K562 (cell line): ENCODE results near the gene MACROD2. TPM values are rescaled to one million over a fixed set of nuclear protein-coding genes. Genes with fewer than 3 reads are reported as not detected.

ENCODE experiments used
- ATAC-seq: fragments of 200-7000 bp; cut with Tn5 transposase; 3 replicates; pipeline ENCODE4 v1.9.1; 2020; ENCODE audit warnings: moderate library complexity
- BruUV-seq: library from RNA; stranded (reverse); fragments of 400-500 nt; replicated peaks from 2 replicates; lab custom pipeline; 2021; lab: Mats Ljungman, UMichigan
- CTCF ChIA-PET: fragments of 300-600 bp; formaldehyde crosslinking; extraction: SDS; loops from one replicate; lab custom pipeline; 2021; ENCODE audit warnings: low intra/inter-chr PET ratio; lab: Yijun Ruan, JAX
- POLR2A ChIA-PET: fragments of 300-600, 350-650 bp; sonication (Branson Sonifier 250); formaldehyde crosslinking; extraction: SDS; loops from one replicate; lab custom pipeline; 2021; ENCODE audit warnings: antibody characterized with exemption, inconsistent platforms; lab: Yijun Ruan, JAX
- DNase-seq, 4 experiments: peaks; one replicate each; pipeline versions ENCODE4 v3.0.0 to v3.0.0-alpha.2; 2011 to 2018; ENCODE audit warnings: low spot score in 3 of 4, mixed read lengths in 3 of 4; ENCODE audit errors: extremely low read depth in 1 of 4
- FAIRE-seq: peaks from 2 replicates; lab custom pipeline; 2011; peaks lifted over from hg19 to GRCh38; lab: Jason Lieb, UNC
- H2AFZ ChIP-seq: 2 replicates; pipeline ENCODE4 v1.6.0; 2011; ENCODE audit warnings: low read depth, low read length, control low read depth, inconsistent platforms
- H3K27ac ChIP-seq: fragments of 200-600 bp; 3 replicates; pipeline ENCODE4 v1.8.0; 2011; ENCODE audit warnings: low read depth, mild to moderate bottlenecking, control low read depth, inconsistent platforms, low read length, moderate library complexity, mixed read lengths; ENCODE audit errors: extremely low read depth
- H3K27me3 ChIP-seq, 2 experiments: fragments of 300-600 bp in 1 of 2; 2 replicates in 1 of 2; 3 replicates in 1 of 2; pipeline versions ENCODE4 v1.6.0 to v1.8.0; 2011; ENCODE audit warnings: inconsistent platforms in 2 of 2, low read length in 2 of 2, mild to moderate bottlenecking in 1 of 2, mixed read lengths in 1 of 2, moderate library complexity in 1 of 2; ENCODE audit not compliant: control insufficient read depth in 2 of 2, insufficient read depth in 2 of 2
- H3K36me3 ChIP-seq: fragments of 300-600 bp; 3 replicates; pipeline ENCODE4 v1.8.0; 2011; ENCODE audit warnings: mild to moderate bottlenecking, low read length, inconsistent platforms; ENCODE audit not compliant: control insufficient read depth, insufficient read depth
- H3K4me1 ChIP-seq, 2 experiments: fragments of 200-600 bp in 1 of 2; replicated peaks in 1 of 2; 2 replicates in 1 of 2; 3 replicates in 1 of 2; pipeline versions ENCODE4 v1.5.1 to v1.8.0; 2011; ENCODE audit warnings: inconsistent platforms in 2 of 2, low read length in 2 of 2, mild to moderate bottlenecking in 1 of 2, mixed read lengths in 1 of 2, moderate library complexity in 1 of 2; ENCODE audit not compliant: control insufficient read depth in 2 of 2, insufficient read depth in 2 of 2
- H3K4me2 ChIP-seq: 2 replicates; pipeline ENCODE4 v1.6.1; 2011; ENCODE audit warnings: low read length, control low read depth, inconsistent platforms, mixed read lengths; ENCODE audit not compliant: insufficient read depth
- H3K4me3 ChIP-seq: fragments of 200-600 bp; sonication (generic), shearing (Covaris generic); 2 replicates; pipeline ENCODE4 v1.5.1; 2016; ENCODE audit warnings: control low read depth, inconsistent platforms
- H3K79me2 ChIP-seq: fragments of 200-600 bp; 3 replicates; pipeline ENCODE4 v1.8.0; 2011; ENCODE audit warnings: low read length, inconsistent platforms; ENCODE audit not compliant: control insufficient read depth, insufficient read depth
- H3K9ac ChIP-seq, 2 experiments: 2 replicates each; pipeline versions ENCODE4 v1.6.0 to v1.6.1; 2011; ENCODE audit warnings: low read depth in 2 of 2, low read length in 2 of 2, control low read depth in 1 of 2, inconsistent platforms in 1 of 2, mild to moderate bottlenecking in 1 of 2, mixed read lengths in 1 of 2; ENCODE audit not compliant: insufficient read depth in 1 of 2
- H3K9me1 ChIP-seq: one replicate; pipeline ENCODE4 v1.6.0; 2011; ENCODE audit warnings: inconsistent platforms, mild to moderate bottlenecking, low read length, moderate library complexity; ENCODE audit not compliant: control insufficient read depth, insufficient read depth
- H3K9me3 ChIP-seq: replicated peaks from 2 replicates; pipeline ENCODE4 v1.5.1; 2011; ENCODE audit warnings: low read depth, low read length, inconsistent platforms; ENCODE audit not compliant: control insufficient read depth, insufficient read depth
- H4K20me1 ChIP-seq: replicated peaks from 2 replicates; pipeline ENCODE4 v1.6.1; 2011; ENCODE audit warnings: low read length, inconsistent platforms, mixed read lengths; ENCODE audit not compliant: control insufficient read depth, insufficient read depth
- GTF2E2 ChIP-seq: fragments of 200-800 bp; sonication (Bioruptor generic); IDR thresholded peaks from 2 replicates; pipeline ENCODE4 v1.6.1; 2016; ENCODE audit warnings: missing genetic modification characterization, missing compliant biosample characterization
- KLF10 ChIP-seq: fragments of 250-450 bp; sonication (Bioruptor Pico); IDR thresholded peaks from 2 replicates; pipeline ENCODE4 v1.6.1; 2021; ENCODE audit warnings: matching md5 sums
- MCM5 ChIP-seq: fragments of 450-650 bp; IDR thresholded peaks from 2 replicates; pipeline ENCODE4 v1.6.1; 2016; ENCODE audit warnings: low read depth
- PYGO2 ChIP-seq: fragments of 450-650 bp; IDR thresholded peaks from 2 replicates; pipeline ENCODE4 v1.6.1; 2016; ENCODE audit warnings: mild to moderate bottlenecking, missing genetic modification characterization, moderate library complexity, missing compliant biosample characterization
- RAD51 ChIP-seq: fragments of 450-650 bp; IDR thresholded peaks from 2 replicates; pipeline ENCODE4 v1.7.1; 2016; ENCODE audit warnings: low read depth, mild to moderate bottlenecking, borderline replicate concordance
- RBM22 ChIP-seq: fragments of 200-400 bp; formaldehyde crosslinking; IDR thresholded peaks from 2 replicates; pipeline ENCODE4 v1.6.1; 2018; ENCODE audit warnings: low read length, low read depth; ENCODE audit not compliant: poor library complexity, severe bottlenecking
- U2AF2 ChIP-seq: fragments of 200-400 bp; formaldehyde crosslinking; optimal IDR thresholded peaks from 2 replicates; pipeline ENCODE3; 2017; ENCODE audit warnings: low read depth, mild to moderate bottlenecking, low read length
- ZC3H4 ChIP-seq: sonication (generic); formaldehyde crosslinking; IDR thresholded peaks from 2 replicates; pipeline ENCODE4 v1.9.0; 2021; ENCODE audit warnings: missing genetic modification reagents, borderline replicate concordance
- WGBS: fragments of 100-300 bp; shearing (Covaris generic); methylation state at CpG from one replicate; pipeline ENCODE4 v1.1.6; 2016; ENCODE audit warnings: low coverage, mixed read lengths; ENCODE audit not compliant: insufficient coverage; ENCODE audit errors: missing lambda C conversion rate; 5-methylcytosine and 5-hydroxymethylcytosine counted together
- in situ Hi-C: fragments of 300-500 bp; cut with MboI; formaldehyde crosslinking; loops from 4 replicates; pipeline ENCODE4 v1.15.0; 2018; ENCODE audit warnings: inconsistent platforms, mixed read lengths
- intact Hi-C: fragments of 100-400 bp; cut with micrococcal nuclease; formaldehyde crosslinking; loops from 2 replicates; pipeline ENCODE4 v1.14.2; 2022
- polyA plus RNA-seq, 8 experiments: library from polyadenylated mRNA; depleted of rRNA in 4 of 8; stranded (reverse) in 5 of 8; unstranded in 3 of 8; fragments of >200 nt; fragmentation: Nextera tagmentation in 2 of 8; fragmentation: Illumina TruSeq in 1 of 8; extraction: Ambion mirVana in 2 of 8; extraction: Trizol in 1 of 8; gene quantifications; 2 replicates each; pipeline versions ENCODE4 v1.2.1 to v1.2.3, GENCODE V29; 2011 to 2014; ENCODE audit warnings: inconsistent platforms in 1 of 8, missing spikeins in 1 of 8
- total RNA-seq, 7 experiments: library from RNA; depleted of rRNA in 6 of 7; stranded (reverse); fragments of >200 nt in 6 of 7; fragmentation: Illumina TruSeq in 2 of 7; extraction: Trizol in 2 of 7; gene quantifications; 2 replicates each; pipeline versions ENCODE4 v1.2.1 to v1.2.3, GENCODE V29; 2011 to 2021; ENCODE audit warnings: low replicate concordance in 1 of 7
- TF ChIP-seq, protein P1 (sequence below): fragments of 250-450 bp; sonication (Bioruptor Pico); IDR thresholded peaks from 2 replicates; pipeline ENCODE4 v1.9.0; 2021; ENCODE audit warnings: mild to moderate bottlenecking
- TF ChIP-seq, protein P2 (sequence below): IDR thresholded peaks from 2 replicates; pipeline ENCODE4 v1.6.1; 2011; ENCODE audit warnings: borderline replicate concordance, low read depth, mild to moderate bottlenecking, moderate library complexity, low read length; ENCODE audit not compliant: insufficient read depth, poor library complexity, severe bottlenecking
- TF ChIP-seq, protein P3 (sequence below): fragments of 250-450 bp; sonication (Bioruptor Pico); IDR thresholded peaks from 2 replicates; pipeline ENCODE4 v1.8.0; 2022; ENCODE audit warnings: inconsistent platforms, mild to moderate bottlenecking, moderate library complexity, borderline replicate concordance
- TF ChIP-seq, protein P4 (sequence below): fragments of 250-450 bp; sonication (Bioruptor Pico); IDR thresholded peaks from 2 replicates; pipeline ENCODE4 v1.5.0; 2020; ENCODE audit warnings: mild to moderate bottlenecking

The MACROD2 gene
- total and polyA plus RNA-seq, 9 of the 15 experiments (the other 6 are each of a cell fraction or from before 2014, with no cell fraction given), result not detected

DNA sequence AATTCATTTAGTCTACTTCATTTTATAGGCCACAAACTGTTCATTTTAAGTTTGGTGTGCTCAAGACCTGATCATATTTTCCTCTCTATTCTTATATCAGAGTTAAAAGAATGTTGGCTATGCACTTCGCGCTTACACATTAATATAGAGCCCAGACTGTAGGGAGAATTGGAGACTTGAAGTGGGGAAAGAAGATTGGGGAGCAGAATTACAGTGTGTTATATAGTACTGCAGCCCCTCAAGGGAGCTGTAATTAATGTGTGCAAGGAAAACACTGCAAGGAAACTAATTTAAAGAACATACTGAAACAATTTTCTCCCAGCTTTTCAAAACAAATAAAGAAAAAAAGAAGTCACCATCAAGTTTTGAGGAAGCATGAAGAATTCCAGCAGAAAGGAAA is 914.8 kb downstream of the MACROD2 start (continued):
- TF ChIP-seq, protein P1, sequence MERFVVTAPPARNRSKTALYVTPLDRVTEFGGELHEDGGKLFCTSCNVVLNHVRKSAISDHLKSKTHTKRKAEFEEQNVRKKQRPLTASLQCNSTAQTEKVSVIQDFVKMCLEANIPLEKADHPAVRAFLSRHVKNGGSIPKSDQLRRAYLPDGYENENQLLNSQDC (CRISPR knock-in tag), result no peak
- TF ChIP-seq MCM5, result no peak

DNA sequence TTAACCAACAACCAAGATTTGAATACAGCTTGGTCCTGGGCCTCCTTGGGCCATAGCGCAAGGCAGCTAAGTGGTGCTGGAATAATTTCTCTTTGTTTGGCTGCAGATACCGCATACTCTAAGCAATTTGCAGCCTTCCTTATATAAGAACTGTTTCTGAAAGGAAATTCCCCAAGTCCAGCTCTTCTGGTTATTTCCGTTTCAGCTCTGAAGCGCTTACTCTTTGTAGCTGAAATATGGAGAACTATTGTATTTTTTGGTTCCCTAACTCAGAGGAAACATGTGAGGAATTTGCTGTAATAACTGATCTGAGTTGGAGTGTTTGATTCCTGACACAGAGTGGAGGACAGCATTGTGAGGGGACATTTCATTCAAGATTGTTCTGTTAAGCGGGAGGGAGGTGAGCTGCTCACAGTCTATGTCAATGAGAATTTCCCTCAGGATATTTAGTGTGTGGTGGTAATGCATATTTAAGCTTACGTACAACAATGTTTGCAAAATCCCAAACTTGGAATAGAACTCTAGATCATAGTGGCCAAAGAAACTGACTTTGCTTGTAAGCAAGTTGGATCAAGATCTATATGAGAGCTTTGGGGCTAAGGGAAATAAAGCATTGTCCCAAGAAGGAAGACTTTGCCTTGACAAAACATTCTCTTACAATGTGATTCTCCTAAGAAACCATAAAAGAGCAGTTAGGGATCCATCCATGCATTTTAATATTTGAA is 918.7 kb downstream of the MACROD2 start:
- no peaks in the 10 kb centered on the region for H3K79me2 ChIP-seq
- ChIA-PET CTCF (no interaction called here), POLR2A (no interaction called here)
- H3K4me3 ChIP-seq, result no peak overlapping the region
- H3K9ac ChIP-seq, result no peak overlapping the region
- no peaks in the 10 kb centered on the region for H3K36me3 ChIP-seq
- no TSS peak for BruUV-seq
- no peak for DNase-seq
- H3K9me3 ChIP-seq, result no peaks in the 10 kb centered on the region
- H2AFZ ChIP-seq, result no peak overlapping the region
- H3K4me2 ChIP-seq, result no peak overlapping the region
- H3K4me1 ChIP-seq, result no peaks in the 10 kb centered on the region
- 3% methylated on average over 6 of the region's 6 CpGs for WGBS
- no peaks in the 10 kb centered on the region for H3K9me1 ChIP-seq
- intact Hi-C loops, result no loop called here
- no peak for TF ChIP-seq U2AF2
- TF ChIP-seq ZC3H4 (CRISPR knock-in tag), result no peak
- no peak for TF ChIP-seq RAD51
- TF ChIP-seq, protein P2, sequence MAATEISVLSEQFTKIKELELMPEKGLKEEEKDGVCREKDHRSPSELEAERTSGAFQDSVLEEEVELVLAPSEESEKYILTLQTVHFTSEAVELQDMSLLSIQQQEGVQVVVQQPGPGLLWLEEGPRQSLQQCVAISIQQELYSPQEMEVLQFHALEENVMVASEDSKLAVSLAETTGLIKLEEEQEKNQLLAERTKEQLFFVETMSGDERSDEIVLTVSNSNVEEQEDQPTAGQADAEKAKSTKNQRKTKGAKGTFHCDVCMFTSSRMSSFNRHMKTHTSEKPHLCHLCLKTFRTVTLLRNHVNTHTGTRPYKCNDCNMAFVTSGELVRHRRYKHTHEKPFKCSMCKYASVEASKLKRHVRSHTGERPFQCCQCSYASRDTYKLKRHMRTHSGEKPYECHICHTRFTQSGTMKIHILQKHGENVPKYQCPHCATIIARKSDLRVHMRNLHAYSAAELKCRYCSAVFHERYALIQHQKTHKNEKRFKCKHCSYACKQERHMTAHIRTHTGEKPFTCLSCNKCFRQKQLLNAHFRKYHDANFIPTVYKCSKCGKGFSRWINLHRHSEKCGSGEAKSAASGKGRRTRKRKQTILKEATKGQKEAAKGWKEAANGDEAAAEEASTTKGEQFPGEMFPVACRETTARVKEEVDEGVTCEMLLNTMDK, result no peak
- TF ChIP-seq, protein P3, sequence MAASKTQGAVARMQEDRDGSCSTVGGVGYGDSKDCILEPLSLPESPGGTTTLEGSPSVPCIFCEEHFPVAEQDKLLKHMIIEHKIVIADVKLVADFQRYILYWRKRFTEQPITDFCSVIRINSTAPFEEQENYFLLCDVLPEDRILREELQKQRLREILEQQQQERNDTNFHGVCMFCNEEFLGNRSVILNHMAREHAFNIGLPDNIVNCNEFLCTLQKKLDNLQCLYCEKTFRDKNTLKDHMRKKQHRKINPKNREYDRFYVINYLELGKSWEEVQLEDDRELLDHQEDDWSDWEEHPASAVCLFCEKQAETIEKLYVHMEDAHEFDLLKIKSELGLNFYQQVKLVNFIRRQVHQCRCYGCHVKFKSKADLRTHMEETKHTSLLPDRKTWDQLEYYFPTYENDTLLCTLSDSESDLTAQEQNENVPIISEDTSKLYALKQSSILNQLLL, result no peak
- TF ChIP-seq PYGO2 (tag), result no peak
- TF ChIP-seq, protein P4, sequence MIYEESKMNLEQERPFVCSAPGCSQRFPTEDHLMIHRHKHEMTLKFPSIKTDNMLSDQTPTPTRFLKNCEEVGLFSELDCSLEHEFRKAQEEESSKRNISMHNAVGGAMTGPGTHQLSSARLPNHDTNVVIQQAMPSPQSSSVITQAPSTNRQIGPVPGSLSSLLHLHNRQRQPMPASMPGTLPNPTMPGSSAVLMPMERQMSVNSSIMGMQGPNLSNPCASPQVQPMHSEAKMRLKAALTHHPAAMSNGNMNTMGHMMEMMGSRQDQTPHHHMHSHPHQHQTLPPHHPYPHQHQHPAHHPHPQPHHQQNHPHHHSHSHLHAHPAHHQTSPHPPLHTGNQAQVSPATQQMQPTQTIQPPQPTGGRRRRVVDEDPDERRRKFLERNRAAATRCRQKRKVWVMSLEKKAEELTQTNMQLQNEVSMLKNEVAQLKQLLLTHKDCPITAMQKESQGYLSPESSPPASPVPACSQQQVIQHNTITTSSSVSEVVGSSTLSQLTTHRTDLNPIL, result no peak
- TF ChIP-seq RBM22, result no peak
- TF ChIP-seq KLF10 (CRISPR knock-in tag), result no peak
- TF ChIP-seq GTF2E2 (tag), result no peak
- H3K27me3 ChIP-seq, result no peaks in the 10 kb centered on the region
- H3K27ac ChIP-seq, result no peak overlapping the region
- H4K20me1 ChIP-seq, result no peaks in the 10 kb centered on the region
- ATAC-seq, result no peak
- in situ Hi-C loops, result no loop called here
- FAIRE-seq, result no peak
